HG03571 (cell line): ENCODE data around the gene GIT1.

Source experiments
- ATAC-seq: cut with Tn5 transposase; IDR thresholded peaks from one replicate; pipeline ENCODE4 v1.9.1; 2021; ENCODE audit not compliant: unreplicated experiment

Gene GIT1

DNA sequence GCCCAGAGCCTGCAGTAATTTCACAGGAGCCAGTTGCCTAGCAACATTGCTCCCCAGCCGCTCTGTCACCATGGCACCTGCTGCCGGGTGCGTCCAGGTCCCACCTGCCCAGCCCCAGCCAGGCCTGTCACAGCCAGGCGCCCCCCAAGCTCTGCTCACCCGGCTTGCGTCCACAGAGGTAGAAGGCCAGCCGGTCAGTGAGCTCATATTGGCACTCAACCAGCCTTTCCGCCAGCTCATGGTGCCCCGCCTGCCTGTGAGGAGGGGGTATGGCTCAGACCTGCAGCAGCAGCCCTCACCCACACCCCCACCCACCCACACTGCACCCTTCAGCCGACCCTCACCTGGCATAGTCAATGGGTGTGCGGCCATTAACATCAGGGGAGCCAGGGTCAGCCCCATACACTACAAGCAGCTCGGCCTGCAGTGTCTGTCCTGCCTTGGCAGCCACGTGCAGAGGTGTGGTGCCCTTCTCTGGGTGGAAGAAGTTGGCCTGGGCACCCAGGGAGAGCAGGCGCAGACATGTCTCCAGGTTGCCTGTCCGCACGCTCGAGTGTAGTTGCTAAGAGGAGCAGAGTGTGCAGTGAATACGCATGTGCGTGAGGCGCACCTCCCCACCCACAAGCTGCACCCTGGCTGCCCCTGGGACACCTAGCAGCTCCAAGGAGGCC lies 7.7 kb downstream of the GIT1 start:
- no peak for ATAC-seq

DNA sequence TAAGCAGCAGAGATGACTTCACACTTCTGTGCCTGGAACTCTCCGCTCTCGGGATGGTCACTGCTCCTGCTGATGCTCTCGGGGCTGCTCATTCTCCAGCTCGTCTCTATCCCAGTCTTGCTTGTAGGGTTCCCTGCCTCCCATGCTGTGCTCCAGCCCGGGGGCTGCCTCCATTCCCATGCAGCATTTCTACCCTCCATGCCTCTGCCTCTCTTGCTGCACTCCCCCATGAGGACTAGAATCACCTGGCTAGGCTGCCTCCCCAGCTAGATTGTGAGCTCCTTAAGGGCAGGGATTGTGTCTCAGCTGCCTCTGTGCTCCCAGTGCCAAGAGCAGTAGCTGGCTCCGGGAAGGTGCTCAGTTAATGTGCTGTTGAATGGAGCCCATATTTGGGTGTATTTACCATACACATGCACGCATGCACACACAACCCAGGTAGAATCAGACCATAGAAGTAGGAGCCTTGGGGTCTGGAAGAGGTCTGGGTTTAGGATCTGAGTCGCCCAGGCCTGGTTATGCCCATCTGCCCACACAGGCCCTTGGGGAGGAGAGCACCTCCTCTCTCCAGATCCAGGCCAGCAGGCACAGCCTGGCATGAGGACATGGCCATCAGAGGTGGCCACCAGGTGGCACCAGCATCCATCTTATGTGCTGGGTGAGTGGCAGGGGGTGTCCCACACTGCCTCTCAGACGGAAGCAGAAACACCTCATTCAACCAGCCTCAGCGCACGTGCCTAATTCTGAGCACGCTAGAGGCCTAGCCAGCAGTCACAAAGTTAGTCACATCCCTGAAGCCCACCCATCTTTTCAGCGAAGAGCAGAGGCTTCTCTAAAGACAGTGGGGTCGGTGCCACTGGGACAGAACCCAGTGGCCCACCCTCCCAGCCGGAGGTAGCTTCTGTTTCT lies 9.3 kb downstream of the GIT1 start:
- ATAC-seq: peak; percentile 45

GRCh38 chr17:29578626-29579485 lies 10.6 kb downstream of the GIT1 start:
- no peak for ATAC-seq

GRCh38 chr17:29577385-29578211 lies 11.8 kb downstream of the GIT1 start:
- ATAC-seq: no peak

DNA sequence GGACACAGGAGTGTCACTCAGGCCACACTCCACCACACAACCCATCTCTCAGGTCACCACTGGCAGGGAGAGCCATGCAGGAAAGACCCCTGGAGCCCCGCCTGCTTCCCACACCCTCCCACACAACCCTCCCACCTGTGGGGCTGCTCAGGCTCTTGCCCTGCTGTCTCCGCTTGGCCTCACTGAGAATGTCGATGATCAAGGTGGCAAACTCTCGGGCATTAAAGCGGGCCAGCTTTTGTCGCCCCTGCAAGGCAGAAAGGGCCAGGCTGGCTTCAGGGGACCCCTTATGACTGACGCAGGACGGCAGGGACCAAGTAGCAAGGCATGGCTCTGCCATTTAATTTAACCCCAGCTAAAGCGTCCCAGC lies 12.5 kb downstream of the GIT1 start:
- ATAC-seq: no peak

GRCh38 chr17:29576214-29577000 lies 13.0 kb downstream of the GIT1 start:
- no peak for ATAC-seq

DNA sequence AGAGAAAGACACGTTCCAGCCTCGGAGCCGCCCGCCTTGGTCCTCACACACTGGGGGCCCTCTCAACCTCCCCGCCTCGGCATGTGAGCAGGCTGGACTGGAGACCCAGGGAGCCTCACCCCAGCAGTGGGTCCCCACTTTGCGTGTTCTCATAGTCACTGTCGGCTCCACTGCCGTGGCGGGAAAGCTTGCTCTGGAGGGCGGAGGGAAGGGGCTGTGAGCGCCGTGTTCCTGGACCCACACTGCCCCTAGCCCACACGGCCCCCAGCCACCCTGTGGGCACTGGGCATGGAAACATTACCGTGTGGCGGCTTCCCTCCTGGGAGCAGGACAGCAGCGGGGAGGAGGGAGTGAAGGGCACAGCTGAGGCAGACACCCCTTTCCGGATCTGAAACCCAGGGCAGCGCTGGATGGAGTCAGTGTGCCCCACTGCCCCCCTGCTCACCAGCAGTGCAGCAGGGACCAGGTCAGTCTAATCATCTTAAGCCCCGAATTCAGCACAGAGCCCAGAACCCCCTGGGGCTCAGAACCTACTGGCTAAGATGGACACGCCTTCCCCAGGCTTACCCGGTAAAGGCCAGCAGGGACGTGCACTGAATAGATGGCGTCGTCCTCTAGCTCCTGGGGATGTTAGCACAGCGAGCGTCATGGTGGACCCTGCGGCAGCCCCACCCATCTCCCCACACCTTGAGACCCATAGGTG lies 13.8 kb downstream of the GIT1 start:
- ATAC-seq: no peak

DNA sequence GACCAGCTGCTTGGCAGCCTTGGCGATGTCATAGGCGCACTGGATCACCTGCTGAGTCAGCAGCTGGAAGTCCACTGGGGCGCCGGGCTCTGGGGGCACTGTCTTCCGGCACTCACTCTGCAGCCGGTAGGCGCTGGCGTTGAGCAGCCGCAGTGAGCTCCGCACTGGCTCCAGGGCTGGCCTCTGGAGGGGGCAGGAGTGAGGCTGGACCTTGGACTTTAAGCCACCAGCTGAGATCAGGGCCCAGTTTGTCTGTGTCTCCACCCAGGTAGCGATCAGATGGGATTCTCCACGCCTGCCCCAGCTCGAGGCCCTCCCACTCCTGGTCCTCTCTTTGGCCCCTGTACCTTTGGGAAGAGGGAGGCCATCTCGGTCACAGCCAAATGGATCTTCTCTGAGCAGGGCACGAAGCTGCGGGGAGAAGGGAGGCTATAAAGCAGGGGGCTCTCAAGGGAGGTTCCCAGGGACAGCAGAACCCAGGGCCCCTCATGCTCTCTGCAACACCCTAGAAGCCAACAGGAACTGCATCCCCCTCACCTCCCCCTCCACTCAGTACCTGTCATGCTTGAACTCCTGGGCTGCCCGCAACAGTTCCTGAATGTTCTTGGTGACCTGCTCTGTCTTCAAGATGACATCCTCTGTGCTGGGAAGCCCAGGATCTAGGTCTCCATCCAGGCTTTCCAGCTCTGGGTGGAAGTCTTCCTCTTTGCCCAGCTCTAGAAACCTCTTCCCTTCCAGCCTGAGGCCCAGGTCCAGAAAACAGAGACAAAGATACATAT lies 14.5 kb downstream of the GIT1 start:
- no peak for ATAC-seq

- no peak for ATAC-seq
Measured at GRCh38 chr17:29573871-29574731, 15.3 kb downstream of the GIT1 start.

- ATAC-seq: no peak
Measured at GRCh38 chr17:29573558-29573869, 15.9 kb downstream of the GIT1 start.

GRCh38 chr17:29572691-29573557 lies 16.5 kb downstream of the GIT1 start:
- peak; percentile 38 for ATAC-seq

GRCh38 chr17:29571883-29572681 lies 17.4 kb downstream of the GIT1 start:
- ATAC-seq: no peak

GRCh38 chr17:29571486-29571882 lies 18.0 kb downstream of the GIT1 start:
- no peak for ATAC-seq

DNA sequence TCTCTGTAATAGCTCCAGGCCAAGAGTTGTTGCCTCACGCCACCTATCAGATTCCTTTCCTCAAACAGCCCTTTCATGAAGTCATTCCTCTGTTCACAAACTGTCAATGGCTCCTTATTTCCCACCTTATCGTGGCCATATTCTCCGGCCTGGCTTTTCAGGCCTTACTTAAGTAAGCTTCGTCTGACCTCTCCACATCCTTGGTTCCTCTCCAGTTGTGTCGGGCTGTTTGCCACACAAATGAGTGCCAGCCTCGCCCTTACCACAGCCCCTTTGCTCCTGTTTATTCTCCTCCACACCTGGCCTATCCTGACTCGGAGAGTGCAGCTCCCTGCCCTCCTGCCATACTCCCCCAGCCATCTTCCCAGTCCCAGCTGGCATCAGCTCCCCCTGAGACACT lies 18.9 kb downstream of the GIT1 start:
- ATAC-seq: no peak

GRCh38 chr17:29569245-29569950 lies 20.1 kb downstream of the GIT1 start:
- no peak for ATAC-seq
